Mononuclear cell (primary cell): ENCODE measurements around the gene SLC31A2. TPM values are rescaled to one million over a fixed set of nuclear protein-coding genes. Genes with fewer than 3 reads are reported as not detected.

Source experiments
- H3K27me3 ChIP-seq: 2 replicates; pipeline ENCODE4 v1.6.0; 2011; ENCODE audit warnings: low read length, control low read depth; ENCODE audit not compliant: insufficient read depth
- H3K4me1 ChIP-seq: 2 replicates; pipeline ENCODE4 v1.5.1; 2011; ENCODE audit warnings: mild to moderate bottlenecking, low read length, control low read depth; ENCODE audit not compliant: insufficient read depth
- H3K4me3 ChIP-seq: 2 replicates; pipeline ENCODE4 v1.5.1; 2011; ENCODE audit warnings: mild to moderate bottlenecking, low read length, moderate library complexity
- H3K9me3 ChIP-seq: 2 replicates; pipeline ENCODE4 v1.5.1; 2011; ENCODE audit warnings: low read depth, mild to moderate bottlenecking, control low read depth, low read length
- total RNA-seq: library from RNA; depleted of rRNA; stranded (reverse); fragments of >200 nt; gene quantifications from one replicate; pipeline ENCODE4 v1.2.3, GENCODE V29; 2012

Gene SLC31A2
- total RNA-seq, 1 donor: 38.8 TPM

GRCh38 chr9:113163001-113163400 lies 12.2 kb downstream of the SLC31A2 start:
- no peaks in the 10 kb centered on the region for H3K4me1 ChIP-seq
- no peaks in the 10 kb centered on the region for H3K9me3 ChIP-seq
- no peaks in the 10 kb centered on the region for H3K27me3 ChIP-seq
- H3K4me3 ChIP-seq: no peak overlapping the region

GRCh38 chr9:113164536-113165300 lies 13.9 kb downstream of the SLC31A2 start:
- Histone ChIP-seq H3K27me3 (no peaks in the 10 kb centered on the region), H3K4me3 (no peak overlapping the region), H3K9me3 (no peaks in the 10 kb centered on the region), H3K4me1 (no peaks in the 10 kb centered on the region)

GRCh38 chr9:113166039-113166438 lies 15.2 kb downstream of the SLC31A2 start:
- Histone ChIP-seq H3K9me3 (no peaks in the 10 kb centered on the region), H3K4me1 (no peaks in the 10 kb centered on the region), H3K4me3 (no peak overlapping the region), H3K27me3 (no peaks in the 10 kb centered on the region)

GRCh38 chr9:113168809-113169208 lies 18.0 kb downstream of the SLC31A2 start:
- no peaks in the 10 kb centered on the region for H3K27me3 ChIP-seq
- H3K9me3 ChIP-seq: no peaks in the 10 kb centered on the region
- H3K4me3 ChIP-seq: no peak overlapping the region
- no peaks in the 10 kb centered on the region for H3K4me1 ChIP-seq

- H3K9me3 ChIP-seq: no peaks in the 10 kb centered on the region
- no peaks in the 10 kb centered on the region for H3K27me3 ChIP-seq
- no peak overlapping the region for H3K4me3 ChIP-seq
- H3K4me1 ChIP-seq: no peaks in the 10 kb centered on the region
Observed at GRCh38 chr9:113173341-113173740, 22.5 kb downstream of the SLC31A2 start.

GRCh38 chr9:113176803-113177202 lies 26.0 kb downstream of the SLC31A2 start:
- Histone ChIP-seq H3K9me3 (no peaks in the 10 kb centered on the region), H3K27me3 (no peaks in the 10 kb centered on the region), H3K4me3 (no peak overlapping the region), H3K4me1 (no peaks in the 10 kb centered on the region)

GRCh38 chr9:113177251-113177650 lies 26.4 kb downstream of the SLC31A2 start:
- no peaks in the 10 kb centered on the region for H3K9me3 ChIP-seq
- no peaks in the 10 kb centered on the region for H3K27me3 ChIP-seq
- no peaks in the 10 kb centered on the region for H3K4me1 ChIP-seq
- no peak overlapping the region for H3K4me3 ChIP-seq

- no peaks in the 10 kb centered on the region for H3K4me1 ChIP-seq
- no peak overlapping the region for H3K4me3 ChIP-seq
- H3K27me3 ChIP-seq: no peaks in the 10 kb centered on the region
- no peaks in the 10 kb centered on the region for H3K9me3 ChIP-seq
Observed at GRCh38 chr9:113178087-113178486, 27.3 kb downstream of the SLC31A2 start.

- H3K4me3 ChIP-seq: no peak overlapping the region
- no peaks in the 10 kb centered on the region for H3K27me3 ChIP-seq
- H3K9me3 ChIP-seq: no peaks in the 10 kb centered on the region
- H3K4me1 ChIP-seq: no peaks in the 10 kb centered on the region
Observed at GRCh38 chr9:113179839-113180238, 29.0 kb downstream of the SLC31A2 start.

- Histone ChIP-seq H3K4me1 (peaks cover 4% of the 10 kb centered on the region), H3K27me3 (no peaks in the 10 kb centered on the region), H3K4me3 (no peak overlapping the region), H3K9me3 (no peaks in the 10 kb centered on the region)
Observed at GRCh38 chr9:113181165-113181564, 30.4 kb downstream of the SLC31A2 start.

- no peaks in the 10 kb centered on the region for H3K9me3 ChIP-seq
- no peak overlapping the region for H3K4me3 ChIP-seq
- peaks cover 30% of the 10 kb centered on the region for H3K4me1 ChIP-seq
- H3K27me3 ChIP-seq: no peaks in the 10 kb centered on the region
Observed at GRCh38 chr9:113183956-113184488, 33.2 kb downstream of the SLC31A2 start.

- H3K4me3 ChIP-seq: no peak overlapping the region
- no peaks in the 10 kb centered on the region for H3K9me3 ChIP-seq
- H3K4me1 ChIP-seq: peaks cover 30% of the 10 kb centered on the region
- H3K27me3 ChIP-seq: no peaks in the 10 kb centered on the region
Observed at GRCh38 chr9:113184539-113184938, 33.7 kb downstream of the SLC31A2 start.

- no peaks in the 10 kb centered on the region for H3K27me3 ChIP-seq
- H3K4me3 ChIP-seq: no peak overlapping the region
- H3K4me1 ChIP-seq: peaks cover 30% of the 10 kb centered on the region
- no peaks in the 10 kb centered on the region for H3K9me3 ChIP-seq
Observed at GRCh38 chr9:113185271-113185670, 34.5 kb downstream of the SLC31A2 start.

- Histone ChIP-seq H3K9me3 (no peaks in the 10 kb centered on the region), H3K4me3 (no peak overlapping the region), H3K4me1 (peaks cover 30% of the 10 kb centered on the region), H3K27me3 (no peaks in the 10 kb centered on the region)
Observed at GRCh38 chr9:113186137-113186755, 35.4 kb downstream of the SLC31A2 start.

- peak overlapping the region; percentile 18 for H3K4me3 ChIP-seq
- H3K4me1 ChIP-seq: peaks cover 30% of the 10 kb centered on the region
- H3K9me3 ChIP-seq: no peaks in the 10 kb centered on the region
- H3K27me3 ChIP-seq: no peaks in the 10 kb centered on the region
Observed at GRCh38 chr9:113187929-113188595, 37.3 kb downstream of the SLC31A2 start.
